Activated T-cell treated with anti-CD3 and anti-CD28 coated beads, Interleukin-2, amount 50 U/mL, for 4 hours (primary cell): ENCODE data around the gene NFKBIL1. TPM values are rescaled to one million over a fixed set of nuclear protein-coding genes. Genes with fewer than 3 reads are reported as not detected.

ENCODE experiments used
- ATAC-seq, 2 donors: fragments of 200-7000 bp; cut with Tn5 transposase; one replicate each; pipeline ENCODE4 v1.10.0; 2021
- DNase-seq: peaks from one replicate; pipeline ENCODE4 v3.0.0-alpha.2; 2020
- H3K27me3 Mint-ChIP-seq: one replicate; pipeline ENCODE4 v1.8.0; 2021; ENCODE audit warnings: low read depth, mixed read lengths
- H3K36me3 Mint-ChIP-seq: one replicate; pipeline ENCODE4 v1.8.0; 2022; ENCODE audit warnings: mixed read lengths; ENCODE audit not compliant: insufficient read depth
- H3K4me1 Mint-ChIP-seq: one replicate; pipeline ENCODE4 v1.8.0; 2021; ENCODE audit warnings: low read depth, mixed read lengths
- H3K4me3 Mint-ChIP-seq: one replicate; pipeline ENCODE4 v1.8.0; 2021; ENCODE audit warnings: mild to moderate bottlenecking, moderate library complexity, mixed read lengths
- H3K9me3 Mint-ChIP-seq: one replicate; pipeline ENCODE4 v1.8.0; 2021; ENCODE audit warnings: mixed read lengths
- total RNA-seq, 3 donors: library from RNA; stranded (reverse); gene quantifications; one replicate each; pipeline ENCODE4 v1.2.1, GENCODE V29; 2021

Gene NFKBIL1
- total RNA-seq, 3 donors from 2014 or later = 9.3 to 12.8 (median 12.7) TPM

DNA sequence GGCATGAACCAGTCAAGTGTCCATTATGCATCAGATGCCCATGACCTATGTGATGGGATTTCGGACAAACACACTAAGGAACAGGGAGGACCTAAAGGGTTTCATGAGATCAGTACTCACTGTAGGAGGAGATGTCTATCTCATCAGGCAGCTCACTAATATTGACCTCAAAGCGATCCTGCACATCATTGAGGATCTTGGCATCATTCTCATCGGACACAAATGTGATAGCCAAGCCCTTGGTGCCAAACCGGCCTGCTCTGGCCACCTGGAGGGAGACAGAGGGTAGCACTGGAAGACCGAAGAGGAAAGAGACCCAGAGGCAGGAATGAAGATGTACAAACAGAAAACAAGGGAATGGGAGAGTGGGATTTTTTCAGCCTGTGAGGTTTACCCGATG is 16.7 kb upstream of the NFKBIL1 start:
- no peaks in the 10 kb centered on the region for H3K9me3 Mint-ChIP-seq
- peaks cover 14% of the 10 kb centered on the region for H3K4me1 Mint-ChIP-seq
- ATAC-seq = no peak
- H3K4me3 Mint-ChIP-seq = no peak overlapping the region
- no peak for DNase-seq
- H3K27me3 Mint-ChIP-seq = no peaks in the 10 kb centered on the region
- H3K36me3 Mint-ChIP-seq = peaks cover 42% of the 10 kb centered on the region

- Mint-ChIP-seq H3K4me1 (peaks cover 19% of the 10 kb centered on the region), H3K4me3 (no peak overlapping the region), H3K27me3 (no peaks in the 10 kb centered on the region), H3K9me3 (no peaks in the 10 kb centered on the region), H3K36me3 (peaks cover 47% of the 10 kb centered on the region)
- ATAC-seq = no peak
- no peak for DNase-seq
These were observed 16.2 kb upstream of the NFKBIL1 start for GRCh38 chr6:31531162-31531561.

DNA sequence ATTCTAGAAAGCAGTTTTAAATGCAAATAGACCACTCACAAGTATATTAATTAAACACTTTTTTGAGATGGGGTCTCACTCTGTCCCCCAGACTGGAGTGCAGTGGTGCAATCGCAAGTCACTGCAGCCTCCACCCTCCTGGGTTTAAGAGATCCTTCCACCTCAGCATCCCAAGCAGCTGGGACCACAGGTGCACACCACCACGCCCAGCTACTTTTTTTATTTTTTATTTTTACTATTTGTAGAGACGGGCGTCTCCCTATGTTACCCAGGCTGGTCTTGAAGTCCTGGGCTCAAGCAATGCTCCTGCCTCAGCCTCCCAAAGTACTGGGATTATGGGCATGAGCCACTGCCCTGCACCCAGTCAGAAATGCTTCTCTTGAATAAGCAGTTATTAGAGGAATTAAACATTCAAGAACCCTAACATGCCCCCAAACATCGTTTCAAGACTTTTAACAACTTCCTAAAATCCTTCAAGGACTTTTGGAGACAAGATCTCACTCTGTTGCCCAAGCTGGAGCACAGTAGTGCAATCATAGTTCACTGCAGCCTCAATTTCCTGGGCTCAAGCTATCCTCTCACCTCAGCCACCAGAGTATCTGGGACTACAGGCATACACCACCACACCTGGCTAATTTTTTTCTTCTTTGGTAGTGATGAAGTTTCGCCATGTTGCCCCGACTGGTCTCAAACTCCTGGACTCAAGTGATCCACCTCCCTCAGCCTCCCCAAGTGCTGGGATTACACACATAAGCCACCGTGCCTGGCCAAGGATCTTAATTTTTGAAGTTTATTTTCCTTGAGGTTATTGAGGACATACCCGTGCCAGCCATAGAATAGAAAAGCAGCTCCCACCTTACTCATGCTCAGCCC is 15.4 kb upstream of the NFKBIL1 start:
- Mint-ChIP-seq H3K4me1 (peaks cover 24% of the 10 kb centered on the region), H3K36me3 (peaks cover 52% of the 10 kb centered on the region), H3K4me3 (no peak overlapping the region), H3K27me3 (no peaks in the 10 kb centered on the region), H3K9me3 (no peaks in the 10 kb centered on the region)
- ATAC-seq = no peak
- no peak for DNase-seq

DNA sequence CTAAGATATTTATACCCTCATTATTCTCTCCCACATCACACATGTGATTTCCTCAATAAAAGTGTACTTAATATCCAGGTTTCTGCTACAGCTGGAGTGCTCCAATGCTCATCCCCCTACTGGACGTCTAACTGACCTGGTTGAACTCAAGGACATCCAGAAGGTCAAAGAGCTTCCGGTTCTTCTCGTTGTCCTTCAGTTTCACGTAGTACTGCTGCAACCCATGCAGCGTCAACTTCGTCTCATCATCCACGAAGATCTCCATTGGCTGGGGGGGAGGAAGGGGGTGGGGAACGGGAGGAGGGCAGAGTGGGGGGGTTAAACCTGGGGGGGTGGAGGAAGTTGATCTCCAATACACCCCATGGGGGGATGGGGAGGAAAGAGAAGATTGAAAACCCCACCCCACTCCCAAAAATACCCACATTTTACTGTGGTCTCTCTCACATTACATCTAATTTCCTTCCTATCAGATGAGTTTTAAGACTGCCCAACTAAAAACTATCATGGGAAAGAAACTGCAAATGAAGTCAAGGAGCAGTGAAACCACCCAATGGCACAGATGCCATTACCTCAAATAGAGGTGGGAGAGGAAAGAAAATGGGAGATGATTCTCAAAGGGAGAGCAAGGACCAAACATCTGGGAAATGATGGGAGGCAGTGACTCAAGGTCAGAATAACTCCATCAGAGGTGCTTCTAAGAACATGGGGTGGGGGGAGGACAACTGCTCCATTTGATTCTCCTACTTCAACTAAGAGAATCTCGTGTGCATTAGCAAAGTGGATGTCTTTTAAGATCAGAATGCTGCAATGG is 14.6 kb upstream of the NFKBIL1 start:
- DNase-seq (no peak), ATAC-seq (no peak)
- H3K4me1 Mint-ChIP-seq = peaks cover 29% of the 10 kb centered on the region
- no peaks in the 10 kb centered on the region for H3K9me3 Mint-ChIP-seq
- H3K4me3 Mint-ChIP-seq = no peak overlapping the region
- H3K36me3 Mint-ChIP-seq = peaks cover 57% of the 10 kb centered on the region
- no peaks in the 10 kb centered on the region for H3K27me3 Mint-ChIP-seq

GRCh38 chr6:31533455-31533841 is 14.0 kb upstream of the NFKBIL1 start:
- ATAC-seq = no peak
- no peak overlapping the region for H3K4me3 Mint-ChIP-seq
- no peaks in the 10 kb centered on the region for H3K9me3 Mint-ChIP-seq
- peaks cover 59% of the 10 kb centered on the region for H3K36me3 Mint-ChIP-seq
- no peaks in the 10 kb centered on the region for H3K27me3 Mint-ChIP-seq
- DNase-seq = no peak
- peaks cover 33% of the 10 kb centered on the region for H3K4me1 Mint-ChIP-seq

- no peak overlapping the region for H3K4me3 Mint-ChIP-seq
- H3K27me3 Mint-ChIP-seq = no peaks in the 10 kb centered on the region
- H3K36me3 Mint-ChIP-seq = peaks cover 65% of the 10 kb centered on the region
- ATAC-seq (no peak), DNase-seq (no peak)
- H3K4me1 Mint-ChIP-seq = peaks cover 38% of the 10 kb centered on the region
- no peaks in the 10 kb centered on the region for H3K9me3 Mint-ChIP-seq
These were observed 13.4 kb upstream of the NFKBIL1 start for GRCh38 chr6:31534011-31534410.

DNA sequence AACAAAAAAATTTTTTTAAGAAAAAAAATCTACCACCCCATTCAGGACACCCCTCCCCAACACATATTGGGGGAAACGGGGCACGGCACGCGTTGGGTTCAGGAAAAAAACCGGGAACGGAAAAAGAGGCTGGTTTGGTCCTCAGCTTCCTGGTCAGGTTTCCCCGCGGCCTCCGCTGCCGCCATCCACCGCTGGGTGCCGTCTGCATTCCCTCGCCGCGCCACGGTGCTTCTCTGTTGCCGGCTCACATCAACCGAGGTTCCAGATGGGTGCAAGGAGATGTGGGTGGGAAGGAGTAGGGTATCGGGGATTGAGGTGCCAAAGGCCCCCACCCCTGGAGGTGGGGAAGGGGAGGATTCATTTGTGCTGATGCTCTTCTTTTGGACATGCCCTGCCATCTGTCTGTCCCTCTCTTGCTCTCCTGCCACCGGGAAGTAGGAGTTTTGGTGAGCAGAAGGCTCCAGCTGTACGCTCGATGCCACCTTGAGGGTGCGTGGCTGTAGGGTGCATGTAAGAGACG is 12.8 kb upstream of the NFKBIL1 start:
- Mint-ChIP-seq H3K9me3 (no peaks in the 10 kb centered on the region), H3K27me3 (no peaks in the 10 kb centered on the region), H3K4me1 (peaks cover 44% of the 10 kb centered on the region), H3K4me3 (no peak overlapping the region), H3K36me3 (peaks cover 68% of the 10 kb centered on the region)
- DNase-seq (no peak), ATAC-seq (no peak)

- no peaks in the 10 kb centered on the region for H3K9me3 Mint-ChIP-seq
- ATAC-seq = peak; percentile 33 to 42
- H3K4me1 Mint-ChIP-seq = peaks cover 52% of the 10 kb centered on the region
- peaks cover 68% of the 10 kb centered on the region for H3K36me3 Mint-ChIP-seq
- DNase-seq = no peak
- no peaks in the 10 kb centered on the region for H3K27me3 Mint-ChIP-seq
- H3K4me3 Mint-ChIP-seq = no peak overlapping the region
These were observed 11.7 kb upstream of the NFKBIL1 start for GRCh38 chr6:31535538-31536324.

- DNase-seq (no peak), ATAC-seq (no peak)
- Mint-ChIP-seq H3K4me1 (peaks cover 51% of the 10 kb centered on the region), H3K9me3 (no peaks in the 10 kb centered on the region), H3K36me3 (peaks cover 58% of the 10 kb centered on the region), H3K27me3 (no peaks in the 10 kb centered on the region), H3K4me3 (peak overlapping the region; percentile 96)
These were observed 8.5 kb upstream of the NFKBIL1 start for GRCh38 chr6:31538805-31539400.

- Mint-ChIP-seq H3K4me1 (peaks cover 51% of the 10 kb centered on the region), H3K4me3 (peak overlapping the region; percentile 96), H3K9me3 (no peaks in the 10 kb centered on the region), H3K27me3 (no peaks in the 10 kb centered on the region), H3K36me3 (peaks cover 46% of the 10 kb centered on the region)
- DNase-seq (no peak), ATAC-seq (no peak)
These were observed 6.8 kb upstream of the NFKBIL1 start for GRCh38 chr6:31540640-31541039.

- DNase-seq (peak; percentile 51), ATAC-seq (peak; percentile 12)
- Mint-ChIP-seq H3K9me3 (no peaks in the 10 kb centered on the region), H3K27me3 (no peaks in the 10 kb centered on the region), H3K4me1 (peaks cover 48% of the 10 kb centered on the region), H3K4me3 (peak overlapping the region; percentile 96), H3K36me3 (peaks cover 41% of the 10 kb centered on the region)
These were observed 6.2 kb upstream of the NFKBIL1 start for GRCh38 chr6:31541059-31541657.

DNA sequence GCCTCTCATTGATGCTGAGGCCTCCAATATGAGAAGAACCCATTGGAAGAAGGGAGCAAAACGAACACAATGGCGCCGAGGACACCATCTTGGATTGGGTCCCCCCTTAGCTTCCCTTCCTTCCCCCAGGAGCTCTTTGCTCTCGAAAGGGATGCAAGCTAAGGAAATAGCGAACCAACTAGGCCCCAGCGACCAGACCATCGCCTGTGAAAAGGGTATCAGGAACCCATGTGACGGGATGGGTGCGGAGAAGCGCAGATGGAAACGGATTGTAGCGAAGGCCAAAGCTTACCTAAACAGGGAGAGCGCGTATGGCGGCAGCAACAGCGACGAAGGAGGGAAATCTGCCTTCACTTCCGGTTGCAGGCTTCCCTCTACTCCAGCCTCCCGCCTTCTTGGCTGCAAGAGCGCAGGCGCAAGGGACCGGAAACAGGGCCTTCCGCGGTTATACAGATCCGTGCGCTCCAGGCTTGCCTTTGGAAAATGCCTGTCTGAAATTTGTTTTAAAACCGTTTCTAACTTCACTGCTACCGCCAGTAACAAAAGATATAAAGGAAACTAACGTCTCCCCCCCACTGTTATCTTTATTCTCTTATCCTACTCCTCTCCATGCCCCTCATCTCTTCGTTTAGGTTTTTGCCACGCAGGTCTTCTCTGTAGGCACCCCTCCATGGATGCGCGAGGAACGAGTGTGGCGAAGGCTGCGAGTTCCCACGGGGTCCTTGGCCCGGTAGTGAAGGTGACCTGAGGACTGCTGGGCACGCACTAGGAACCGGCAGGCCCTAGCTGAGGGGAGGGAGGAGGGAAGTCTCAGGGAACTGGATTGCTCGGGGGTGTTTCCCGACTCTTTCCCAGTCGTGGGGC is 5.5 kb upstream of the NFKBIL1 start, which contains the start of gene DDX39B:
TSS of gene DDX39B (minus strand) at position 346 of the 864 bp plus-strand sequence. CDS start 1,471 bp downstream, outside the sequence.
- ATAC-seq (peak; percentile 82 to 84), DNase-seq (peak; percentile 89)
- Mint-ChIP-seq H3K4me3 (peak within 1 kb of the TSS; percentile 96), H3K4me1 (peaks cover 47% of the 10 kb centered on the region), H3K9me3 (no peaks in the 10 kb centered on the region), H3K36me3 (peaks cover 36% of the 10 kb centered on the region), H3K27me3 (no peaks in the 10 kb centered on the region)
